Head of caudate nucleus (tissue), 42 donors: ENCODE data around the gene NYAP1.
A peak's percentile ranks its signal among the peaks of the same experiment; 100 is the strongest.
"Not testable (repeated sequence)": the region's sequence is repeated elsewhere in the genome, so short reads cannot be mapped to it uniquely, and the experiment has no call there.

Experiments used
- DNase-seq, 42 donors: peaks; one replicate each; pipeline versions ENCODE4 v3.0.0 to v3.0.0-alpha.2; 2020 to 2021; ENCODE audit warnings: mixed read lengths in 7 of 42
- intact Hi-C: fragments of 100-400 bp; cut with DNase I; formaldehyde crosslinking; loops from one replicate; pipeline ENCODE4 v1.15.0; 2022

Gene NYAP1

DNA sequence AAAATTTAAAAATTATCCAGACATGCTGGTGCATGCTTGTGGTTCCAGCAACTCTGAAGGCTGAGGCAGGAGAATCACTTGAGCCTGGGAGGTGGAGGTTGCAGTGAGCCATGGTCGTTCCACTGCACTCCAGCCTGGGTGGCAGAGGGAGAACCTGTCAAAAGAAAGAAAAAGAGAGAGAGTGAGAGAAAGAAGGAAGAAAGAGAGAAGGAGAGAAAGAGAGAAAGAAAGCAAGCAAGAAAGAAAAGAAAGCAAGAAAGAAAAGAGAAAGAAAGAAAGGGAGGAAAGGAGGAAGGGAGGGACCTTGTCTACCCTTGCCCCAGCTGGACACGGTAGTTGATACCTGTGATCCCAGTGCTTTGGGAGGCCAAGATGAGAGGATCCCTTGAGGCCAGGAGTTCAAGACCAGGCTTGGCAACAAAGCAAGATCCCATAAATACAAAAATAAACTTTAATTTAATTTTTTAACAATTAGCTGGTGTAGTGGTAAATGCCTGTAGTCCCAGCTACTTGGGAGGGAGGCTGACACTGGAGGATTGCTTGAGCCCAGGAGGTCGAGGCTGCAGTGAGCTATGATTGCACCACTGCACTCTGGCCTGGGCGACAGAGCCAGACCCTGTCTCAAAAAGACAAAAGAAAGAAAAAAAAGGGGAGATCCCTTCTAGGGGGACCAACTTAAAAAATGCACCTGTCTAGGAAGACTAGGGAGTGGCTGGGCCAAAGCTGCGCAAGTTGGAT lies 9.2 kb downstream of the NYAP1 start:
- intact Hi-C loops, result no loop called here
- no peak for DNase-seq

- intact Hi-C loops, result no loop called here
Measured at GRCh38 chr7:100493476-100494264, 9.9 kb downstream of the NYAP1 start.

DNA sequence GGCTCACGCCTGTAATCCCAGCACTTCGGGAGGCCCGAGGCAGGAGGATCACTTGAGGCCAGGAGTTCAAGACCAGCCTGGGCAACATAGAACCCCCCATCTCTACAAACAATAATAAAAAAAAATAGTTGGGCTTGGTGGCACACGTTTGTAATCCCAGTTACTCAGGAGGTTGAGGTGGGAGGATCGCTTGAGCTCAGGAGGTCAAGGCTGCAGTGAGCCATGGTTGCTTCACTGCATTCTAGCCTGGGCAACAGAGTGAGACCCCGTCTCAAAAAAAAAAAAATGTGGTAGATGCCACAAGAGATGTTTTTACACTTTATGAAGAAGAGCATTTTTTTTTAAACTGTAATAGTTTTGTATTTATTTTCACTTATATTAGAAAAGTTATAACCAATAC lies 12.8 kb downstream of the NYAP1 start:
- intact Hi-C loops, result no loop called here
- no peak for DNase-seq

More at GRCh38 chr7:100493476-100494264, 9.9 kb downstream of the NYAP1 start:
- DNase-seq, result peak in 39 of 42 donors; percentile 45 to 83 (median 71)

DNA sequence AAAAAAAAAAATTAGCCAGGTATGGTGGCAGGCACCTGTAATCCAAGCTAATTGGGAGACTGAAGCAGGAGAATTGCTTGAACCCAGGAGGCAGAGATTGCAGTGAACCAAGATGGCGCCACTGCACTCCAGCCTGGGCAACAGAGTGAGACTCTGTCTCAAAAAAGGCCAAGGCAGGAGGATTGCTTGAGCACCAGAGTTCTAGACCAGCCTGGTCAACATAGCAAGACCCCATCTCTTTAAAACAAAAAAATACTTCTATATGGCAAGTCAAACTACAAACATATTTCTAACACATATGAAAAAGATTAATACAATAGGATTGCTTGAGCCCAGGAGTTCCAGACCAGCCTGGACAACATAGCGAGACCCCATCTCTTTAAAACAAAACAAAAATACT lies 17.0 kb downstream of the NYAP1 start:
- DNase-seq, intact Hi-C loops: not testable (repeated sequence)

DNA sequence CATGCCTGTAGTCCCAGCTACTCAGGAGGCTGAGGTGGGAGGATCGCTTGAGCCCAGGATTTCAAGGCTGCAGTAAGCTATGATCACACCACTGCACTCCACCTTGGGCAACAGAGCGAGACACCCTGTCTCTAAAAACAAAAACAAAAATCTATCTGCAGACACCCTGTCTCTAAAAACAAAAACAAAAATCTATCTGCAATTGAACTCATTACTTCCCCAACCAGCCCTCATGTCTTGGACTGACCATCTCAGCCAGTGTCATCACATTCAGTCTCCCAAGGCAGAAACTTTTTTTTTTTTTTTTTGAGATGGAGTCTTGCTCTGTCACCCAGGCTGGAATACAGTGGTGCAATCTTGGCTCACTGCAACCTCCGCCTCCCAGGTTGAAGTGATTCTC lies 20.3 kb downstream of the NYAP1 start:
- intact Hi-C loops, DNase-seq: not testable (repeated sequence)

DNA sequence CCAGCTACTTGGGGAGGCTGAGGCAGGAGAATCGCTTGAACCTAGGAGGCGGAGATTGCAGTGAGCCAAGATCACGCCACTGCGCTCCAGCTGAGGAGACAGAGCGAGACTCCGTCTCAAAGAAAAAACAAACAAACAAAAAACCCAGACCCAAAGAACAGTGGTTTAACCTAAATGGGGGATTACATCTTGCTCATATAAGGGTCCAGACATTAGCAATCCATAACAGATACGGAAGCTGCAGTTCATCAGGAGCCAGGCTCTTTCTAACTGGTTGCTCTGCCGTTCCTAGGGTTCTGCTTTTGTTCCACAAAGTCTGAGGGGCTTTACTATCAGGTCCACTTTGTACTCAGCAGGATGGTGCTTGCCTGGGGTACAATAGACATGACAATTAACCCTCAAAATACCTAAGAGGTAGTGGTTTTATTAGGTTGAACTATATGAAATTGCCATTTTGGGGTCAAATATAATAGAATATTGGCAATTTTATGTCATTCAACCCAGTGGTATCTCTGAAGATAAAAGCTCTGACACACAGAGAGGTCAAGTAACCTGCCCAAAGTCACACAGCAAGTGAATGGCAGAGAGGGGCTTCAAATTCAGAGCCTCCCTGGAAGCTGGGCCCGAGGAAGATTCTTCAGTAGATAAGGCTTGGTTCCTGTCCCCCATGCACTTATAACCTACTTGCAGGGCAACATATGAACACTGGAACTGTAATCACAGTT lies 21.3 kb downstream of the NYAP1 start:
- intact Hi-C loops, result no loop called here
- DNase-seq, result no peak

DNA sequence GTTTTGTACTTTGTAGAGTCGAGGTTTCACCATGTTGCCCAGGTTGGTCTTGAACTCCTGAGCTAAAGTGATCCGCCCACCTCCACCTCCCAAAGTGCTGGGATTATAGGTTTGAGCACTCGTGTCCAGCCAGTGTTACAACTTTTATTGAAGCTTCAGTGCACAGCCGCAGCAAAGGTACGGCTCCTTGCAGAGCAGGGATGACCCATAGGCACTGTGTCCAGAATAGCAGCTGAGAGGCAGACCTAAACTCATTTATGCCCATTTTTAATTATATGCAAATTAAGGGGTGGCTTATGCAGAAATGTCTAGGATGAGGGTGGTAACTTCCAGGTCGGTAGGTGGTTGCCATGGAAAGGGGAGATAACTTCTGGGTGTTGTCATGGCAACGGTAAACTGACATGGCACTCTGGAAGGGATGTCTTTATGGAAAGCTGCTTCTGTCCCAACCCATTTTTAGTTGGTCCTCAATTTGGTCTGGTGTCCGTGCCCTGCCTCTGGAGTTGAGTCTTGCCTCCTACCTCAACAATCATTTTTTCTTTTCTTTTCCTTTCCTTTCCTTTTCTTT lies 22.7 kb downstream of the NYAP1 start:
- peak in 14 of 42 donors; percentile 27 to 84 (median 48) for DNase-seq
- intact Hi-C loops, result no loop called here

DNA sequence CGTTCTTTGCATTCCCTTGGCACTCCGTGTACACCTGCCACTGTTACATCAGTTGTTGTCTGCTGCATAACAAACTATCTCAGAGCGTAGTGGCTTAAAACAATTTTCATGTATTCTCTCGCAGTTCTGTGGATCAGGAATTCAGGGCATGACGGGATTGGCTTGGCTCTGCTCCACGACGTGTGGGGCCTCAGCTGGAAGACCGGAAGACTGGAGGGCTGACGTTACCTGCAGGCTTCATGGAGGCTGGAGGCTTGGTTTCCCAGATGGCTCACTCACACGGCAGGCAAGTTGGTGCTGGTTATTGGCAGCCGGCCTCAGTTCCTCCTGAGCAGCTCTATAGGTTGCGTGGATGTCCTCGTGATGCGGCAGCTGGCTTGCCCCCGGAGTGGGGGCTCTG lies 25.5 kb downstream of the NYAP1 start:
- DNase-seq, result no peak
- intact Hi-C loops, result no loop called here

DNA sequence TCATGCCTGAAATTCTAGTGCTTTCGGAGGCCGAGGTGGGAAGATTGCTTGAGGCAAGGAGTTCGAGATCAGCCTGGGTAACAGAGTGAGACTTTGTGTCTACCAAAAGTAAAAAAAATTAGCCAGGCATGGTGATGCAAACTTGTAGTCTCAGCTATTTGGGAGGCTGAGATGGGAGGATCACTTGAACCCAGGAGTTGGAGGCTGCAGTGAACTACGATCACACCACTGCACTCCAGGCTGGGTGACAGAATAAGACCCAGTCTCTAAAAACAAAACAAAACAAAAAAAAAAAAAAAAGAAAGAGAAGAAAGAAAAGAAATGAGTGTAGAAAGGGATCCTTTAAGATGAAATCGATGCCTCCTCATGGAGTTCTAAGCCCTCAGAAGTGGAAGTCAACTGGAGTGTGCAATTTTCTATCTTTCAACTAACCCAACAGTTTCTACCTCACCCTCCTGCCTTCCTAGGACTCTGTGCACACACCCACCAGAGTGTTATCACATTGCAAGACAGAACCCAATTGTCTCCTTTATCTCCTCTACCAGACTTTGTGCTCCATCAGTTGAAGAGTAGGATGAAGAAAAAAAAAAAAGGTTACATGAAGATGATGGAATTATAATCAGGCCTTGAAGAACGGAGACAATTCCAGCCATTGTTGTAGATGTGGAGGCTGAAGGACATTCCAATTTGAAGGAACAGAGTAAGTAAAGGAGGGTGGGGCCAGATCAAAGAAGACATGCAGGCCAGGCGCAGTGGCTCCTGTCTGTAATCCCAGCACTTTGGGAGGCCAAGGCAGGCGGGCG lies 26.9 kb downstream of the NYAP1 start:
- intact Hi-C loops, result no loop called here
- DNase-seq, result no peak

- intact Hi-C loops, result no loop called here
- DNase-seq, result no peak
Measured at GRCh38 chr7:100513212-100513810, 29.6 kb downstream of the NYAP1 start.

DNA sequence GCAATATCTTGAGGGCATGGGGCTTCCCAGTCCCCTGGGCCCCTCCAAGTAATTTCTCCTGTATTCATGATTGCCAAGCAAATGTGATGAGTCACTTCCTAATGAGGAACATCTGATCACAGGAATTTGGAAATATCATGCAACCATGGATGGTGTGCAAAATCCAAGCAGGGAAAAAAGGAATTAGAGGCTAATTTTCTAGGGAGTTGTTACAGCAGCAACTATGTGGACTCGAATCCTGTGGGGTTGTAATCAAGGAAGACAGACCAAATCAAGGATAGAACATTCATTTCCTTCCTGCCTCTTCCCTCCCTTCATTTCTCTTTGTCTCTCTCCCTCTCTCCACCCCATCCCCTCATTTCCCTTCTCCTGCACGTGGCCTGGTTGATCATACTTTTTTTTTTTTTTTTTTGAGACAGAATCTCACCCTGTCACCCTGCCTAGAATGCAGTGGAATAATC lies 31.4 kb downstream of the NYAP1 start:
- intact Hi-C loops, result no loop called here
- no peak for DNase-seq

DNA sequence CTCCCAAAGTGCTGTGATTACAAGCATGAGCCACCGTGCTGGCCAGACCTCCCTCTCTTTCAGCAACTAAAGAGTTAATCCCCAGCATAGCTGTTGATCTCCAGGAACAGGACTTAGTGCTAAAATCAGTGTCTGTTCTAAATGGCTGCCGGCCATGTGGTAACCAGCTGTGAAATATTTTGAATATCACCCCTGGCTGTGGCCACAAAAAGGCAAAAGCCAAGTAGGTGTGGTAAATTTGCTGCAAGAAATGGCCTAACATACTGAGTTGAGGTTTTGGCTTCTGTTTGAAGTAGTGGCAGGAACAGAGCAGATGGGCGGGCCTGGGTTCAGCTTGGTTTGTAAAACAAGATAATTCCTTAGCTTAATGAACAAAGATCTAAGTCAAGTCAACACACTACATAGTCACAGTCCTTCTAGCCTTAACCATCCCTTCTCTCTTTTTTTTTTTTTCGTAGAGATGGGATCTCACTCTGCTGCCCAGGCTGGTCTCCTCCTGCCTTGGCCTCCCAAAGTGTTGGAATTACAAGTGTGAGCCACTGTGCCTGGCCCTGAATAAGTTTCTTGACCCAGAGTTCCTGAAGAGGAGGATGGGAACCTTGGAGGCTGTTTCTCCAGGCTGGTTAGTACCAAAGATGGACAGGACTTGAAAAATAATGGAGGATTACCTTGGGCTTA lies 32.5 kb downstream of the NYAP1 start:
- no peak for DNase-seq
- intact Hi-C loops, result no loop called here

DNA sequence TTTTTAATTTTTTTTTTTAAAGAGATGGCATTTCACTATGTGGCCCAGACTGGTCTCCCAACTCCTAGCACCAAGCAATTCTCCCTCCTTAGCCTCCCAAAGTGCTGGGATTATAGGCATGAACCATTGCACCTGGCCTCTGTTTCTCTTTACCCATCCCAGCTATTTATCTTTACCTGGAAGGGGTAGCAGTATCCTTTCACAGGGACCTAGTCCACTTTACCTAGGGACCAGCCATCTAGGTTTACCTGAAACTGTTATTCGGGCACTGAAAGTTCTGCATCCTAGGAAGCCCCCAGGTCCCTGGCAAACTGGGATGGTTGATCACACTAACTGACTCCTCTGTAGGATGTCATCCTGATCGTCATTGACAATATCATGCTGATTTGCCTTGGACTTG lies 33.6 kb downstream of the NYAP1 start:
- intact Hi-C loops, result no loop called here
- no peak for DNase-seq

- DNase-seq, result no peak
- intact Hi-C loops, result no loop called here
Measured at GRCh38 chr7:100519580-100519979, 35.9 kb downstream of the NYAP1 start.

- no peak for DNase-seq
- intact Hi-C loops, result no loop called here
Measured at GRCh38 chr7:100520138-100520537, 36.4 kb downstream of the NYAP1 start.

DNA sequence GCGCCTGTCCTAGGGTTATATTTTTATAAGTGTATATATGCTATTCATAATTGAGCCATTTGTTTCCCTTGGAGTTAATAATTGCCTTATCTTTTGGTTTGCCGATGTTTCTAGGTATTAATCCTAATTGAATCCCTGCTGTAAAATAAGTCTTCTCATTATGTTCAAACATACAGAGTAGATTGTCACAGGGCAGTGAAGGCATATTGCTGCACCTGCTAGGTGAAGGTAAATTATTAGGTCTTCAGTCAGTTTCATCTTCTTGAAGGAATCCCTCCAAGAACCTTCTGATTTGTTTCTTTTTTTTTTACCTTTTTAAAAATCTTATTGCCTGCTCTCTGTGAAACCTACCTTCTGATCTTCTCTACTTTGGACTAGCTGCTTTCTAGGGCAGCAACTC lies 37.3 kb downstream of the NYAP1 start:
- intact Hi-C loops, result no loop called here

DNA sequence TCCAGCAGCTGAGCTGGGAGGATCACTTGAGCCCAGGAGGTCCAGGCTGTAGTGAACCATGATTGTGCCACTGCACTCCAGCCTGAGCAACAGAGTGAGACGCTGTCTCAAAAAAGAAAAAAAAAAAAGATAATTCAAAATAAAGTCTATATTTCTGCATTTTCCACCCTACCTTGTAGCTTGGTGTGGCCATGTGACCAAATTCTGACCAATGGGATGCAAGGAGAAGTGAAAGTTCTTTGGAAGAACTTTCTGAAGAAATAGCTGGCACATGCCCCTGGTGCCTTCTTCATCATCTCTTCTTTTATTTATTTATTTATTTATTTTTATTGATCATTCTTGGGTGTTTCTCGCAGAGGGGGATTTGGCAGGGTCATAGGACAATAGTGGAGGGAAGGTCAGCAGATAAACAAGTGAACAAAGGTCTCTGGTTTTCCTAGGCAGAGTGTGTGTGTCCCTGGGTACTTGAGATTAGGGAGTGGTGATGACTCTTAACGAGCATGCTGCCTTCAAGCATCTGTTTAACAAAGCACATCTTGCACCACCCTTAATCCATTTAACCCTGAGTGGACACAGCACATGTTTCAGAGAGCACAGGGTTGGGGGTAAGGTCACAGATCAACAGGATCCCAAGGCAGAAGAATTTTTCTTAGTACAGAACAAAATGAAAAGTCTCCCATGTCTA lies 38.3 kb downstream of the NYAP1 start:
- intact Hi-C loops, result not testable (repeated sequence)
- peak in 1 of 42 donors; percentile 16 for DNase-seq

More for the DNA sequence above, 37.3 kb downstream of the NYAP1 start:
- no peak for DNase-seq
